GM04503 (cell line): ENCODE results near the gene EIF2B5.
A peak's percentile ranks its signal among the peaks of the same experiment; 100 is the strongest.
"Not testable (repeated sequence)": the region's sequence is repeated elsewhere in the genome, so short reads cannot be mapped to it uniquely, and the experiment has no call there.

Experiments
- DNase-seq: peaks from one replicate; pipeline ENCODE4 v3.0.0-alpha.2; 2012; ENCODE audit warnings: low read depth

Gene EIF2B5

GRCh38 chr3:184145751-184146270, 10.7 kb downstream of the EIF2B5 start:
- DNase-seq: no peak

- no peak for DNase-seq
These were observed 12.9 kb downstream of the EIF2B5 start for GRCh38 chr3:184148076-184148475.

- no peak for DNase-seq
These were observed 14.0 kb downstream of the EIF2B5 start for GRCh38 chr3:184149123-184149522.

GRCh38 chr3:184149770-184150169, 14.6 kb downstream of the EIF2B5 start:
- DNase-seq: not testable (repeated sequence)

GRCh38 chr3:184154885-184155643, 19.9 kb downstream of the EIF2B5 start, which contains the start of gene DVL3:
DVL3 (plus strand) TSS chr3:184155377; CDS start chr3:184155636, 259 bp downstream.
- no peak for DNase-seq

GRCh38 chr3:184155644-184156521, 20.7 kb downstream of the EIF2B5 start:
- no peak for DNase-seq

- DNase-seq: no peak
These were observed 21.4 kb downstream of the EIF2B5 start for GRCh38 chr3:184156522-184156955.

GRCh38 chr3:184157206-184157605, 22.0 kb downstream of the EIF2B5 start:
- no peak for DNase-seq

GRCh38 chr3:184158404-184158803, 23.2 kb downstream of the EIF2B5 start:
- DNase-seq: no peak

- no peak for DNase-seq
These were observed 25.3 kb downstream of the EIF2B5 start for GRCh38 chr3:184160456-184160855.

GRCh38 chr3:184162571-184163070, 27.5 kb downstream of the EIF2B5 start:
- DNase-seq: not testable (repeated sequence)

GRCh38 chr3:184164648-184165330, 29.6 kb downstream of the EIF2B5 start:
- DNase-seq: no peak

GRCh38 chr3:184165543-184165942, 30.4 kb downstream of the EIF2B5 start:
- DNase-seq: no peak

GRCh38 chr3:184166671-184167070, 31.5 kb downstream of the EIF2B5 start:
- no peak for DNase-seq

- DNase-seq: no peak
These were observed 32.6 kb downstream of the EIF2B5 start for GRCh38 chr3:184167786-184168185.

GRCh38 chr3:184168363-184169120, 33.4 kb downstream of the EIF2B5 start:
- no peak for DNase-seq

GRCh38 chr3:184169896-184170875, 35.0 kb downstream of the EIF2B5 start:
- DNase-seq: no peak

- DNase-seq: no peak
These were observed 36.4 kb downstream of the EIF2B5 start for GRCh38 chr3:184171562-184171961.

- peak; percentile 88 for DNase-seq
These were observed 37.7 kb downstream of the EIF2B5 start for GRCh38 chr3:184172681-184173373.
